ENCODE results near the gene UBE2R2. TPM values are rescaled to one million over a fixed set of nuclear protein-coding genes. Genes with fewer than 3 reads are reported as not detected.

UBE2R2 gene
- total and polyA plus RNA-seq, 10 of the 15 experiments (the other 5 are each of a cell fraction or from before 2014, with no cell fraction given) = 7.2 to 32.8 (median 17.2) TPM

DNA sequence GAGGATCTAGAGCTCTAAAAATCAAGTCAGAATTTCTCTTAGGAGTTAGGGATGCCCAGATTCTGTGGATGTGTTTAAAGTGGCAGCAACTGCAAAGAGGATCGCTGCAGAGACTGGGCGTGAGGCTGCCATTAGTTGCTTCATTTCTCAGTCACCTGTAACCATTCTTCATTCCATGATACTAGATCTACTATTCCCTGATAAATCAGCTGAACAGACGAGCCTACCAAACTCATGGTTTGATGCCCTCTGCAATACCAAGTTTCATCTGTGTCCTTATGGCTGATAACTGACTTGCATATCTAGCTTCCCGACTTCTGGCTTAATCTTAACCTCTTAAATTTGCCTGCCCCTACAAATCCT is 33.3 kb downstream of the UBE2R2 start:
- no TSS peak for BruUV-seq (replicated peaks)
- CTCF ChIA-PET = interaction anchor here (0.8 to 6.4 kb wide), 4 partner anchors 12 to 72 kb away, joined by 3 to 128 read pairs (median 6); partner anchors contain the start of gene UBE2R2
- Histone ChIP-seq H3K4me1 (ENCODE audit: control insufficient read depth, insufficient read depth, low read length) (no peaks in the 10 kb centered on the region), H3K27ac (ENCODE audit: control insufficient read depth, insufficient read depth) (no peak overlapping the region), H3K9ac (ENCODE audit: control insufficient read depth, insufficient read depth, low read length) (no peak overlapping the region), H3K9me3 (replicated peaks; ENCODE audit: control insufficient read depth, insufficient read depth, low read length) (no peaks in the 10 kb centered on the region), H4K20me1 (ENCODE audit: control insufficient read depth, insufficient read depth) (peaks cover 6% of the 10 kb centered on the region; the same call in 1 of the 2 replicates), H3K4me3 (no peak overlapping the region), H3K79me2 (ENCODE audit: control insufficient read depth, insufficient read depth, low read length) (peaks cover 51% of the 10 kb centered on the region), H3K4me2 (ENCODE audit: control insufficient read depth, insufficient read depth) (no peak overlapping the region), H2AFZ (ENCODE audit: control insufficient read depth, low read depth, low read length) (no peak overlapping the region), H3K27me3 (replicated peaks in 1 of 2; ENCODE audit: control insufficient read depth in 2 of 2, insufficient read depth in 2 of 2, low read length in 1 of 2) (no peaks in the 10 kb centered on the region), H3K36me3 (ENCODE audit: control insufficient read depth in 2 of 2, insufficient read depth in 2 of 2, low read length in 1 of 2) (peaks cover 0 to 4% of the 10 kb centered on the region in 2 experiments; a peak in 1 of 4 replicates)
- RAD21 ChIA-PET (ENCODE audit: unreplicated experiment) = interaction anchor here (0.8 to 3.5 kb wide), 2 partner anchors 29 to 36 kb away, joined by 3 to 66 read pairs; no protein-coding TSS in a partner anchor
- FAIRE-seq (no peak), DNase-seq (ENCODE audit: low read depth, low spot score) (no peak), ATAC-seq (no peak)
- SMC1A ChIA-PET (ENCODE audit: uncharacterized antibody, unreplicated experiment) = interaction anchor here (1.0 to 7.4 kb wide), 3 partner anchors 11 to 42 kb away, joined by 3 to 77 read pairs (median 4); no protein-coding TSS in a partner anchor
- WGBS (ENCODE audit: insufficient coverage, insufficient replicate concordance, low lambda C conversion rate, missing lambda C conversion rate) = 96% methylated on average over 4 of the region's 4 CpGs
- POLR2A ChIA-PET = interaction anchor here (0.5 to 1.1 kb wide), 2 partner anchors 13 to 1221 kb away, joined by 3 read pairs; no protein-coding TSS in a partner anchor
- in situ Hi-C loops (cut with MboI) (no loop called here), intact Hi-C loops (cut with micrococcal nuclease; ENCODE audit: unreplicated experiment) (loop anchor here (5.0 kb wide), 1 partner anchor 113 kb away; no protein-coding TSS in a partner anchor)
- no peak for TF ChIP-seq NFIC (IDR thresholded peaks at IDR 0.05; ENCODE audit: low read depth, low read length)
- TF ChIP-seq SP1 (IDR thresholded peaks at IDR 0.05; ENCODE audit: low read depth, low read length) = no peak
- no peak for TF ChIP-seq JUND (IDR thresholded peaks at IDR 0.05; ENCODE audit: low read depth, low read length)
- no peak for TF ChIP-seq ZZZ3 (IDR thresholded peaks at IDR 0.05; ENCODE audit: control insufficient read depth, insufficient read length, low read depth)
- TF ChIP-seq, protein P1, sequence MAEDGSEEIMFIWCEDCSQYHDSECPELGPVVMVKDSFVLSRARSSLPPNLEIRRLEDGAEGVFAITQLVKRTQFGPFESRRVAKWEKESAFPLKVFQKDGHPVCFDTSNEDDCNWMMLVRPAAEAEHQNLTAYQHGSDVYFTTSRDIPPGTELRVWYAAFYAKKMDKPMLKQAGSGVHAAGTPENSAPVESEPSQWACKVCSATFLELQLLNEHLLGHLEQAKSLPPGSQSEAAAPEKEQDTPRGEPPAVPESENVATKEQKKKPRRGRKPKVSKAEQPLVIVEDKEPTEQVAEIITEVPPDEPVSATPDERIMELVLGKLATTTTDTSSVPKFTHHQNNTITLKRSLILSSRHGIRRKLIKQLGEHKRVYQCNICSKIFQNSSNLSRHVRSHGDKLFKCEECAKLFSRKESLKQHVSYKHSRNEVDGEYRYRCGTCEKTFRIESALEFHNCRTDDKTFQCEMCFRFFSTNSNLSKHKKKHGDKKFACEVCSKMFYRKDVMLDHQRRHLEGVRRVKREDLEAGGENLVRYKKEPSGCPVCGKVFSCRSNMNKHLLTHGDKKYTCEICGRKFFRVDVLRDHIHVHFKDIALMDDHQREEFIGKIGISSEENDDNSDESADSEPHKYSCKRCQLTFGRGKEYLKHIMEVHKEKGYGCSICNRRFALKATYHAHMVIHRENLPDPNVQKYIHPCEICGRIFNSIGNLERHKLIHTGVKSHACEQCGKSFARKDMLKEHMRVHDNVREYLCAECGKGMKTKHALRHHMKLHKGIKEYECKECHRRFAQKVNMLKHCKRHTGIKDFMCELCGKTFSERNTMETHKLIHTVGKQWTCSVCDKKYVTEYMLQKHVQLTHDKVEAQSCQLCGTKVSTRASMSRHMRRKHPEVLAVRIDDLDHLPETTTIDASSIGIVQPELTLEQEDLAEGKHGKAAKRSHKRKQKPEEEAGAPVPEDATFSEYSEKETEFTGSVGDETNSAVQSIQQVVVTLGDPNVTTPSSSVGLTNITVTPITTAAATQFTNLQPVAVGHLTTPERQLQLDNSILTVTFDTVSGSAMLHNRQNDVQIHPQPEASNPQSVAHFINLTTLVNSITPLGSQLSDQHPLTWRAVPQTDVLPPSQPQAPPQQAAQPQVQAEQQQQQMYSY (CRISPR knock-in tag; IDR thresholded peaks at IDR 0.05) = no peak
- no peak for TF ChIP-seq CBX3 (IDR thresholded peaks at IDR 0.05; ENCODE audit: borderline replicate concordance, low read depth)
- no peak for TF ChIP-seq BHLHE40 (IDR thresholded peaks at IDR 0.05; ENCODE audit: borderline replicate concordance in 1 of 2, low read depth in 2 of 2, low read length in 1 of 2)
- TF ChIP-seq FOS (IDR thresholded peaks at IDR 0.05; ENCODE audit: borderline replicate concordance, extremely low read depth, insufficient read length) = no peak
- no peak for TF ChIP-seq USF2 (IDR thresholded peaks at IDR 0.05; ENCODE audit: borderline replicate concordance, low read depth, low read length)
- TF ChIP-seq ZNF217 (IDR thresholded peaks at IDR 0.05) = no peak
- TF ChIP-seq ZBTB33 (IDR thresholded peaks at IDR 0.05) = no peak
- no peak for TF ChIP-seq CTCF (IDR thresholded peaks at IDR 0.05 in 2 of 3, conservative IDR thresholded peaks at IDR 0.05 in 1 of 3; ENCODE audit: control insufficient read depth in 2 of 3, extremely low read depth in 1 of 3, insufficient read depth in 1 of 3, low read depth in 3 of 3, low read length in 3 of 3)
- TF ChIP-seq POLR2AphosphoS2 (IDR thresholded peaks at IDR 0.05; ENCODE audit: low read depth, low read length) = no peak
- no peak for TF ChIP-seq POLR2A (IDR thresholded peaks at IDR 0.05; ENCODE audit: low read depth, low read length)

All from GM12878 (cell line).